ENCODE results near the gene PITX2.

Gene PITX2

GRCh38 chr4:110619463-110620247 lies 3.2 kb downstream of the PITX2 start:
- ChIA-PET POLR2A (ENCODE audit: low non-redundant PET) (no interaction called here), CTCF (interaction anchor here (0.9 kb wide), 1 partner anchor 75 kb away, joined by 4 read pairs; no protein-coding TSS in a partner anchor)
- no peak for DNase-seq (ENCODE audit: low spot score)
- no peak for TF ChIP-seq CTCF (conservative IDR thresholded peaks at IDR 0.05; ENCODE audit: low read depth)
- H3K27ac ChIP-seq = no peak overlapping the region

- ChIA-PET POLR2A (ENCODE audit: low non-redundant PET) (no interaction called here), CTCF (no interaction called here)
- no peak overlapping the region for H3K27ac ChIP-seq
- no peak for TF ChIP-seq CTCF (conservative IDR thresholded peaks at IDR 0.05; ENCODE audit: low read depth)
- DNase-seq (ENCODE audit: low spot score) = no peak
These were observed 4.1 kb downstream of the PITX2 start for GRCh38 chr4:110618581-110619462.

- no peak for DNase-seq (ENCODE audit: low spot score)
- CTCF ChIA-PET = no interaction called here
- no peak overlapping the region for H3K27ac ChIP-seq
- POLR2A ChIA-PET (ENCODE audit: low non-redundant PET) = no interaction called here
- TF ChIP-seq CTCF (conservative IDR thresholded peaks at IDR 0.05; ENCODE audit: low read depth) = no peak
These were observed 5.0 kb downstream of the PITX2 start for GRCh38 chr4:110617646-110618580.

GRCh38 chr4:110617075-110617640 lies 5.7 kb downstream of the PITX2 start:
- no peak overlapping the region for H3K27ac ChIP-seq
- ChIA-PET CTCF (interaction anchor here (0.7 kb wide), 1 partner anchor 639 kb away, joined by 4 read pairs; no protein-coding TSS in a partner anchor), POLR2A (ENCODE audit: low non-redundant PET) (no interaction called here)
- DNase-seq (ENCODE audit: low spot score) = no peak
- no peak for TF ChIP-seq CTCF (conservative IDR thresholded peaks at IDR 0.05; ENCODE audit: low read depth)

- ChIA-PET CTCF (interaction anchor here (0.7 kb wide), 1 partner anchor 639 kb away, joined by 4 read pairs; no protein-coding TSS in a partner anchor), POLR2A (ENCODE audit: low non-redundant PET) (no interaction called here)
- no peak for DNase-seq (ENCODE audit: low spot score)
- no peak overlapping the region for H3K27ac ChIP-seq
- TF ChIP-seq CTCF (conservative IDR thresholded peaks at IDR 0.05; ENCODE audit: low read depth) = no peak
These were observed 6.4 kb downstream of the PITX2 start for GRCh38 chr4:110616238-110617074.

Measured in RWPE1 (cell line).